Loucy (cell line): Measurements from ENCODE around the gene C7orf57.

Experiments used
- CTCF ChIP-seq: fragments of 200-600 bp; sonication (generic); conservative IDR thresholded peaks from 2 replicates; pipeline ENCODE4 v1.5.1; 2014; ENCODE audit warnings: mild to moderate bottlenecking, antibody characterized with exemption, low read length
- EZH2phosphoT487 ChIP-seq: fragments of 200-600 bp; IDR thresholded peaks from 2 replicates; pipeline ENCODE4 v1.6.1; 2018; ENCODE audit warnings: antibody characterized with exemption, mild to moderate bottlenecking, moderate library complexity, borderline replicate concordance

GRCh38 chr7:48067475-48067874 lies 32.1 kb downstream of the C7orf57 start:
- no peak for TF ChIP-seq CTCF
- no peak for TF ChIP-seq EZH2phosphoT487
